Parathyroid adenoma (tissue), 2 donors: Measurements from ENCODE around the gene DCTN1.

ENCODE experiments used
- H2AFZ ChIP-seq: fragments of 300-600 bp; sonication (generic); one replicate; pipeline ENCODE4 v1.7.0; 2017; ENCODE audit warnings: antibody characterized with exemption, mild to moderate bottlenecking
- H3K27ac ChIP-seq: fragments of 300-600 bp; sonication (generic); one replicate; pipeline ENCODE4 v1.7.0; 2017
- H3K27me3 ChIP-seq: fragments of 300-600 bp; sonication (generic); one replicate; pipeline ENCODE4 v1.7.0; 2017; ENCODE audit warnings: low read length; ENCODE audit not compliant: control insufficient read depth, insufficient read depth
- H3K36me3 ChIP-seq: fragments of 300-600 bp; sonication (generic); one replicate; pipeline ENCODE4 v1.7.0; 2017; ENCODE audit warnings: low read length; ENCODE audit not compliant: control insufficient read depth, insufficient read depth
- H3K4me1 ChIP-seq: fragments of 300-600 bp; sonication (generic); one replicate; pipeline ENCODE4 v1.7.0; 2017; ENCODE audit warnings: control low read depth
- H3K4me2 ChIP-seq: fragments of 300-600 bp; sonication (generic); one replicate; pipeline ENCODE4 v1.7.0; 2017; ENCODE audit warnings: low read length
- H3K4me3 ChIP-seq: fragments of 300-600 bp; sonication (generic); one replicate; pipeline ENCODE4 v1.7.0; 2017; ENCODE audit warnings: low read depth, low read length
- H3K79me2 ChIP-seq: fragments of 300-600 bp; sonication (generic); one replicate; pipeline ENCODE4 v1.7.0; 2017; ENCODE audit warnings: control low read depth
- H3K9ac ChIP-seq: fragments of 300-600 bp; sonication (generic); one replicate; pipeline ENCODE4 v1.7.0; 2017; ENCODE audit warnings: mild to moderate bottlenecking
- H3K9me3 ChIP-seq: fragments of 300-600 bp; sonication (generic); one replicate; pipeline ENCODE4 v1.7.0; 2017; ENCODE audit warnings: low read length; ENCODE audit not compliant: control insufficient read depth
- TF ChIP-seq, protein P1 (sequence below): fragments of 300-600 bp; sonication (generic); IDR thresholded peaks from one replicate; pipeline ENCODE4 v1.7.0; 2017; ENCODE audit warnings: antibody characterized with exemption, mild to moderate bottlenecking
- donor health status: primary hyperparathyroidism.

The DCTN1 gene

DNA sequence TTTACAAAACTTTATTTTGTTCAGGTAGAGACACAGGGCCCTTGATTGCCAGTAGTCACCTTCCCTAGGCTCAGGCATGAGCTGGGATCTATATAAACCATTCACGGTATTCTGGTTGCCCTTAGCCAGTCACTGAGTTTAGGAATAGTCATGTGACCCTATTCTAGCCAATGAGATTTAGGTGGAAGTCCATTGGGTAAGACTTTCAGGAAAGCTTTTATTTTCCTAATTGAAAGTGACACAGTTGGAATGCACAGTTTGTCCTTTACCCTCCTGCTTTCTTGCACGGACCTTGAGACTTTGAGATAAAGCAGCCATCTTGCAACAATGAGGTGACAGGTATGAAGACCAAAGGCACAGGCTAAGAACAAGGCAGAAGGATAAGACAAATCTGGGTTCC lies 58.4 kb downstream of the DCTN1 start:
- TF ChIP-seq, protein P1, sequence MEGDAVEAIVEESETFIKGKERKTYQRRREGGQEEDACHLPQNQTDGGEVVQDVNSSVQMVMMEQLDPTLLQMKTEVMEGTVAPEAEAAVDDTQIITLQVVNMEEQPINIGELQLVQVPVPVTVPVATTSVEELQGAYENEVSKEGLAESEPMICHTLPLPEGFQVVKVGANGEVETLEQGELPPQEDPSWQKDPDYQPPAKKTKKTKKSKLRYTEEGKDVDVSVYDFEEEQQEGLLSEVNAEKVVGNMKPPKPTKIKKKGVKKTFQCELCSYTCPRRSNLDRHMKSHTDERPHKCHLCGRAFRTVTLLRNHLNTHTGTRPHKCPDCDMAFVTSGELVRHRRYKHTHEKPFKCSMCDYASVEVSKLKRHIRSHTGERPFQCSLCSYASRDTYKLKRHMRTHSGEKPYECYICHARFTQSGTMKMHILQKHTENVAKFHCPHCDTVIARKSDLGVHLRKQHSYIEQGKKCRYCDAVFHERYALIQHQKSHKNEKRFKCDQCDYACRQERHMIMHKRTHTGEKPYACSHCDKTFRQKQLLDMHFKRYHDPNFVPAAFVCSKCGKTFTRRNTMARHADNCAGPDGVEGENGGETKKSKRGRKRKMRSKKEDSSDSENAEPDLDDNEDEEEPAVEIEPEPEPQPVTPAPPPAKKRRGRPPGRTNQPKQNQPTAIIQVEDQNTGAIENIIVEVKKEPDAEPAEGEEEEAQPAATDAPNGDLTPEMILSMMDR, result no peak
- Histone ChIP-seq H2AFZ (no peak overlapping the region), H3K9ac (no peak overlapping the region), H3K36me3 (no peaks in the 10 kb centered on the region), H3K27me3 (no peaks in the 10 kb centered on the region), H3K79me2 (no peaks in the 10 kb centered on the region), H3K4me1 (peaks cover 34% of the 10 kb centered on the region), H3K9me3 (no peaks in the 10 kb centered on the region), H3K4me3 (no peak overlapping the region), H3K27ac (no peak overlapping the region), H3K4me2 (no peak overlapping the region)

DNA sequence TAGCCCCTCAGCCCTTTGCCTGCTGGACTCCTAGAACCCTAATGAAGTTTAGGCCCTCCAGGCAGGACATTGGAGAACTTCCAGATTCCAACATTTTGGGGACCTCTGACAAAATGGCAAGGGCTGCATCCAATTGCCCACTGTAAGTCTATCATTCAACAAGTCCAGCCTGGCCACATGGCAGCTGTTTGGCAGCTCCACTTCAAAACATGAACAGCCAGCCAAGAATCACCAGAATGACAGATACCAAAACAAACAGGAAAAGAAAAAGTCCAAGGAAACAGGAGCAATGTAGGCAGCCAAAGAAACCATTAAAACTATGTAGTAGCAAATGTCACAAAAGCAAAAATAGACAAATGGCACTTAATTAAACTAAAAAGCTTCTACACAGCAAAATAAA lies 62.4 kb downstream of the DCTN1 start:
- Histone ChIP-seq H3K9me3 (no peaks in the 10 kb centered on the region), H3K27me3 (no peaks in the 10 kb centered on the region), H3K4me1 (peaks cover 31% of the 10 kb centered on the region), H2AFZ (peak overlapping the region; percentile 18), H3K9ac (no peak overlapping the region), H3K4me3 (no peak overlapping the region), H3K36me3 (no peaks in the 10 kb centered on the region), H3K4me2 (no peak overlapping the region), H3K27ac (no peak overlapping the region), H3K79me2 (no peaks in the 10 kb centered on the region)
- TF ChIP-seq, protein P1, result no peak

DNA sequence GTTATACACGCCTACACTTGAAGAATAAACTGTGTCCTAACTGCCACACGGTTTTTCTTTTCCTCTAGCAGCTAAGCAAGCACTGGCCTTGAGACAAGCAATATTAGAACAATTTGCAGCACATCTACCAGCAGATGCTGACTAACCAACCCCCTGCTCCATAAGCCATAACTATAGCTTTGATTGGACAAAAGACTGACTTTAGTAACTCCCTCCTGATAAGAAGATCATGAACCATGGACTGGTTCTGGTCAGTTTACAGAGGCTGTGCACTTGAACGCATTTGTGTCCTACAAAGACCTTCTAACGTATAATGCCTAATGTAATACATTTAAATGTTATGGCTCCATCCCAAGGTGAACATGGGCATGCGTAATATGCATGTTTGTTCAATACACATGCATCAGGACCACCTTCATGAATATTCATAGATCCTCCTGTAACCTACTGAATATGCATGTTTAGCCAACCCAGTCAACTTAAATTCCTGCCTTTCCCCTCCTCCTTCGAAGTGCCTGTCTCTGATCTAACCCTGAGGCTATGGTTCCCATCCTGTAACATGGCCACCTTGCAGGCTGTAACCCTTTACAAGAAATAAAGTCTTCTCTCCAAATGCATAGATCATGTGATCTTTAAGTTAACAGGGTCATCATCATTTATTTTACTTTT lies 63.4 kb downstream of the DCTN1 start:
- H3K4me2 ChIP-seq, result no peak overlapping the region
- no peaks in the 10 kb centered on the region for H3K9me3 ChIP-seq
- TF ChIP-seq, protein P1, result no peak
- H3K4me1 ChIP-seq, result peaks cover 31% of the 10 kb centered on the region
- H3K9ac ChIP-seq, result no peak overlapping the region
- H3K27ac ChIP-seq, result peak overlapping the region; percentile 58
- H3K36me3 ChIP-seq, result no peaks in the 10 kb centered on the region
- H3K79me2 ChIP-seq, result no peaks in the 10 kb centered on the region
- peak overlapping the region; percentile 0 for H2AFZ ChIP-seq
- H3K4me3 ChIP-seq, result no peak overlapping the region
- H3K27me3 ChIP-seq, result no peaks in the 10 kb centered on the region

DNA sequence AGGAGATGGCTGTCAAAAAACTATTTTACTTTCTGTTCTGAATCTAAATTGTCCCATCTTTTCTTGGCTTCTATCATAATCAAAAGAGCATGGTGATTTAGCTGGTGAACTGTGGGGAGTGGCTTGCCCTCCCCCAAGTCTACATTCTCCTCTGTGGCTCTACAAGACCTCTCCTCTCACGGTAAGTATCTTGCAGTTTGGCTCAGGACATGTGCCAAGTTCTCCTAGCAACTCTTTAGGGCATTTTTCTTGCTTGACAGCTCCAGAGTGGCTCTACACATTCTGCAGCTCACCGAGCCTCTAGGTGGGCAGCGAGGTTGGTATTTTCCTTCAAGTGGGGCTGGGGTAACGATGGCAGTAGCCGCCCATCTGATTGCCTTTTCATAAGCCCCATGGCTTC lies 66.0 kb downstream of the DCTN1 start:
- H3K36me3 ChIP-seq, result no peaks in the 10 kb centered on the region
- TF ChIP-seq, protein P1, result no peak

DNA sequence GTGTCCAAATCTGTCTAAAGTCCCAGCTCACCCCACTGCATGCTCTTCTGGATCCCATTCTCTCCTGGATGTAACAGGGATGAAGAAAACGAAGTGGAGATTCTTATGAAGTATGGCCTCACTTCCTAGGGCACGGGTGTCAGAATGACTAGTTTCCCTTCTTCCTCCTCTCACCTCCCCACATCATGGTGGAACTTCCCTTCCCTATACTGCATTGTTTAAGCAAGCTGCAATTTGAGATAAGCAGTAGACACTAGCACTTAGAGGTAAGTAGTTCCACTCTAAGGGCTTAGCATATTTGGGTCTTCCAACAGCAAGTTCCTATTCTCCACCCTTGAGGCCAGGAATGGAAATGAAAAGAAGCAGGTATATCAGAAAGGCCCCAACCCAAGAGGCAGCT lies 66.6 kb downstream of the DCTN1 start:
- Histone ChIP-seq H3K79me2 (no peaks in the 10 kb centered on the region), H3K9ac (no peak overlapping the region), H3K36me3 (no peaks in the 10 kb centered on the region)

More for the DNA sequence above, 66.0 kb downstream of the DCTN1 start:
- no peaks in the 10 kb centered on the region for H3K27me3 ChIP-seq
- H3K4me1 ChIP-seq, result peaks cover 26% of the 10 kb centered on the region
- H2AFZ ChIP-seq, result peak overlapping the region; percentile 51
- no peaks in the 10 kb centered on the region for H3K9me3 ChIP-seq
- no peak overlapping the region for H3K4me2 ChIP-seq
- no peak overlapping the region for H3K9ac ChIP-seq
- H3K79me2 ChIP-seq, result no peaks in the 10 kb centered on the region
- H3K27ac ChIP-seq, result no peak overlapping the region
- H3K4me3 ChIP-seq, result no peak overlapping the region

More for the DNA sequence above, 66.6 kb downstream of the DCTN1 start:
- Histone ChIP-seq H3K4me2 (no peak overlapping the region), H3K27ac (no peak overlapping the region), H3K27me3 (no peaks in the 10 kb centered on the region), H3K9me3 (no peaks in the 10 kb centered on the region), H2AFZ (no peak overlapping the region), H3K4me1 (peaks cover 26% of the 10 kb centered on the region), H3K4me3 (no peak overlapping the region)
- TF ChIP-seq, protein P1, result no peak
